ENCODE measurements around the gene ITGA11.

DNA sequence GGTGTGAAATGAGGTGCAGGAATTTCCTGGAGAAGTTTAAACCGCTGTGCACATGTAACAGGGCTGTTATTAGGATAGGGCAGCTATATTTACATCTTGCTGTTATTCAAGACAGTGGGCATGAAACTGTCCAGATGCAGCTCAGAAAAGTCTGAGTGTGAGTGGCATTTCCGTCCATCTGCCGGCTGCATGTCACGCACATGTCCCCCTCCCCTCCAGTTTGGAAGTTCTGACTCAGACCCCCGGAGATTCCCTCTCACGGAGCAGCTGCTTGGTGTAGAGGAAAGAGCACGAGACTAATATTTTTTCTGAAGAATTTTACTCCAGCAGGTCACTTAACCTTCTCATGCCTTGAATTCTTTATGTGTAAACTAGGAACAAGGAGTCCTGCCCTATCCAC is 84.6 kb downstream of the ITGA11 start:
- no peak for TF ChIP-seq POLR2AphosphoS5 (IDR thresholded peaks at IDR 0.05)
- TF ChIP-seq, protein P1, sequence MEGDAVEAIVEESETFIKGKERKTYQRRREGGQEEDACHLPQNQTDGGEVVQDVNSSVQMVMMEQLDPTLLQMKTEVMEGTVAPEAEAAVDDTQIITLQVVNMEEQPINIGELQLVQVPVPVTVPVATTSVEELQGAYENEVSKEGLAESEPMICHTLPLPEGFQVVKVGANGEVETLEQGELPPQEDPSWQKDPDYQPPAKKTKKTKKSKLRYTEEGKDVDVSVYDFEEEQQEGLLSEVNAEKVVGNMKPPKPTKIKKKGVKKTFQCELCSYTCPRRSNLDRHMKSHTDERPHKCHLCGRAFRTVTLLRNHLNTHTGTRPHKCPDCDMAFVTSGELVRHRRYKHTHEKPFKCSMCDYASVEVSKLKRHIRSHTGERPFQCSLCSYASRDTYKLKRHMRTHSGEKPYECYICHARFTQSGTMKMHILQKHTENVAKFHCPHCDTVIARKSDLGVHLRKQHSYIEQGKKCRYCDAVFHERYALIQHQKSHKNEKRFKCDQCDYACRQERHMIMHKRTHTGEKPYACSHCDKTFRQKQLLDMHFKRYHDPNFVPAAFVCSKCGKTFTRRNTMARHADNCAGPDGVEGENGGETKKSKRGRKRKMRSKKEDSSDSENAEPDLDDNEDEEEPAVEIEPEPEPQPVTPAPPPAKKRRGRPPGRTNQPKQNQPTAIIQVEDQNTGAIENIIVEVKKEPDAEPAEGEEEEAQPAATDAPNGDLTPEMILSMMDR (IDR thresholded peaks at IDR 0.05 in 8 of 11, conservative IDR thresholded peaks at IDR 0.05 in 3 of 11), result no peak

All from spleen (tissue), 7 donors.